SU-DHL-6 (cell line): ENCODE data around the gene PLCL1.
"Not testable (repeated sequence)": the region's sequence is repeated elsewhere in the genome, so short reads cannot be mapped to it uniquely, and the experiment has no call there.

Experiments used
- H2AFZ ChIP-seq: fragments of 200-600 bp; sonication (generic); 2 replicates; pipeline ENCODE4 v1.6.1; 2014; ENCODE audit warnings: low read depth, mild to moderate bottlenecking, moderate library complexity, mixed read lengths, antibody characterized with exemption, low read length; ENCODE audit not compliant: severe bottlenecking
- H3F3A ChIP-seq: fragments of 200-600 bp; shearing (Covaris generic); 2 replicates; pipeline ENCODE4 v1.6.0; 2016; ENCODE audit warnings: antibody characterized with exemption, mild to moderate bottlenecking; ENCODE audit not compliant: insufficient read depth
- H3K27ac ChIP-seq: fragments of 200-600 bp; sonication (generic); 2 replicates; pipeline ENCODE4 v1.5.1; 2016; ENCODE audit warnings: low read depth, mild to moderate bottlenecking, low read length, moderate library complexity, mixed read lengths
- H3K27me3 ChIP-seq: fragments of 200-600 bp; sonication (generic), shearing (Covaris generic); 2 replicates; pipeline ENCODE4 v1.6.0; 2014; ENCODE audit warnings: mild to moderate bottlenecking, low read length
- H3K36me3 ChIP-seq: fragments of 200-600 bp; sonication (generic); 2 replicates; pipeline ENCODE4 v1.6.1; 2014; ENCODE audit warnings: mild to moderate bottlenecking, low read length, mixed read lengths
- H3K4me2 ChIP-seq: fragments of 300-600, 200-600 bp; shearing (Covaris generic), sonication (generic); 2 replicates; pipeline ENCODE4 v1.6.0; 2014; ENCODE audit warnings: low read length, low read depth, mild to moderate bottlenecking; ENCODE audit not compliant: poor library complexity, severe bottlenecking
- H3K4me3 ChIP-seq: fragments of 200-600 bp; sonication (generic); 2 replicates; pipeline ENCODE4 v1.5.1; 2014; ENCODE audit warnings: antibody characterized with exemption, low read length, mild to moderate bottlenecking, mixed read lengths; ENCODE audit not compliant: insufficient read depth, poor library complexity, severe bottlenecking
- H3K79me2 ChIP-seq: fragments of 200-600 bp; sonication (generic); 2 replicates; pipeline ENCODE4 v1.6.1; 2014; ENCODE audit warnings: mild to moderate bottlenecking, low read length, moderate library complexity; ENCODE audit not compliant: insufficient read depth
- H3K9ac ChIP-seq: fragments of 200-600 bp; sonication (generic); 2 replicates; pipeline ENCODE4 v1.7.0; 2014; ENCODE audit warnings: mild to moderate bottlenecking, low read length
- H3K9me2 ChIP-seq: fragments of 200-600 bp; sonication (generic); replicated peaks from 2 replicates; pipeline ENCODE4 v1.6.1; 2014; ENCODE audit warnings: low read length; ENCODE audit not compliant: insufficient read depth
- H3K9me3 ChIP-seq: fragments of 200-600 bp; sonication (generic); 2 replicates; pipeline ENCODE4 v1.6.1; 2014; ENCODE audit warnings: low read length, mixed read lengths; ENCODE audit not compliant: insufficient read depth
- H4K20me1 ChIP-seq: fragments of 200-600 bp; sonication (generic); 2 replicates; pipeline ENCODE4 v1.6.1; 2014; ENCODE audit warnings: low read depth, mild to moderate bottlenecking, antibody characterized with exemption, low read length, moderate library complexity, mixed read lengths
- EZH2phosphoT487 ChIP-seq: fragments of 200-600 bp; sonication (generic), shearing (Covaris generic); conservative IDR thresholded peaks from 2 replicates; pipeline ENCODE4 v1.6.1; 2018; ENCODE audit warnings: mild to moderate bottlenecking, antibody characterized with exemption, low read length, moderate library complexity, mixed read lengths
- TF ChIP-seq, protein P1 (sequence below): fragments of 200-600 bp; sonication (generic); IDR thresholded peaks from one replicate; pipeline ENCODE4 v1.5.1; 2017; ENCODE audit warnings: antibody characterized with exemption, mild to moderate bottlenecking, low read length, moderate library complexity; ENCODE audit not compliant: insufficient read depth, poor library complexity, severe bottlenecking

PLCL1 gene

DNA sequence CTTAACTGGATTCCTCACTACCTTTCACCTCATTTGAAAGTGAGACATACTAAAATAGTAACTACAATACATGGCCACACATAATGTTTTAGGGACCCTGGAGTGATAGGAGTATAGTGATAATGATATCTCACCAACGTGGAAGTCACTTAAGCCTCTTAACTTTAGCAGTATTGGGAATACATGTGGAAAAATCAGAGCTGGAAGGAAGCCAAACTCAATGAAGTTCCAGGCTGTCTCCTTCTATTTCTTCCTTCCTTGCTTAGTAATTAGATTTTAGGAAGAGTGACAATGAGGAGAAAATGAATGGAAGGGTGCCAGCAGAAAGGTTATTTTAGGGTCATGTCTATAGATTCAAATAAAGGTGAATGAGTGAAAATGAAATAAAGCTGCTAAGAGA lies 387.3 kb downstream of the PLCL1 start:
- Histone ChIP-seq H3K9me2 (no peaks in the 10 kb centered on the region), H4K20me1 (no peaks in the 10 kb centered on the region), H3F3A (no peaks in the 10 kb centered on the region), H3K4me3 (no peak overlapping the region), H3K9ac (no peak overlapping the region), H3K9me3 (no peaks in the 10 kb centered on the region), H3K27ac (no peak overlapping the region), H3K79me2 (no peaks in the 10 kb centered on the region), H3K36me3 (no peaks in the 10 kb centered on the region), H3K27me3 (no peaks in the 10 kb centered on the region), H2AFZ (no peak overlapping the region), H3K4me2 (no peak overlapping the region)
- TF ChIP-seq, protein P1, sequence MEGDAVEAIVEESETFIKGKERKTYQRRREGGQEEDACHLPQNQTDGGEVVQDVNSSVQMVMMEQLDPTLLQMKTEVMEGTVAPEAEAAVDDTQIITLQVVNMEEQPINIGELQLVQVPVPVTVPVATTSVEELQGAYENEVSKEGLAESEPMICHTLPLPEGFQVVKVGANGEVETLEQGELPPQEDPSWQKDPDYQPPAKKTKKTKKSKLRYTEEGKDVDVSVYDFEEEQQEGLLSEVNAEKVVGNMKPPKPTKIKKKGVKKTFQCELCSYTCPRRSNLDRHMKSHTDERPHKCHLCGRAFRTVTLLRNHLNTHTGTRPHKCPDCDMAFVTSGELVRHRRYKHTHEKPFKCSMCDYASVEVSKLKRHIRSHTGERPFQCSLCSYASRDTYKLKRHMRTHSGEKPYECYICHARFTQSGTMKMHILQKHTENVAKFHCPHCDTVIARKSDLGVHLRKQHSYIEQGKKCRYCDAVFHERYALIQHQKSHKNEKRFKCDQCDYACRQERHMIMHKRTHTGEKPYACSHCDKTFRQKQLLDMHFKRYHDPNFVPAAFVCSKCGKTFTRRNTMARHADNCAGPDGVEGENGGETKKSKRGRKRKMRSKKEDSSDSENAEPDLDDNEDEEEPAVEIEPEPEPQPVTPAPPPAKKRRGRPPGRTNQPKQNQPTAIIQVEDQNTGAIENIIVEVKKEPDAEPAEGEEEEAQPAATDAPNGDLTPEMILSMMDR, result no peak
- no peak for TF ChIP-seq EZH2phosphoT487

DNA sequence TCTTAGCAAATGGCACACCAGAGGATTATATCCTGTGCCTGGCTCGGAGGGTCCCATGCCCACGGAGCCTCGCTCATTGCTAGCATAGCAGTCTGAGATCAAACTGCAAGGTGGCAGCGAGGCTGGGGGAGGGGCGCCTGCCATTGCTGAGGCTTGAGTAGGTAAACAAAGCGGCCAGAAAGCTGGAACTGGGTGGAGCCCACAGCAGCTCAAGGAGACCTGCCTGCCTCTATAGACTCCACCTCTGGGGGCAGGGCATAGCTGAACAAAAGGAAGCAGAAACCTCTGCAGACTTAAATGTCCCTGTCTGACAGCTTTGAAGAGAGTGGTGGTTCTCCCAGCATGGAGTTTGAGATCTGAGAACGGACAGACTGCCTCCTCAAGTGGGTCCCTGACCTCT lies 392.2 kb downstream of the PLCL1 start:
- not testable (repeated sequence) for H2AFZ ChIP-seq, H3K9me3 ChIP-seq, H3K27me3 ChIP-seq

More for the DNA sequence above, 392.2 kb downstream of the PLCL1 start:
- H3K79me2 ChIP-seq, H3K27ac ChIP-seq, H3F3A ChIP-seq, H3K9me2 ChIP-seq, H3K4me3 ChIP-seq, H3K4me2 ChIP-seq, H3K36me3 ChIP-seq, H4K20me1 ChIP-seq, H3K9ac ChIP-seq: not testable (repeated sequence)
